ENCODE results near the gene AADACL4. TPM values are rescaled to one million over a fixed set of nuclear protein-coding genes. Genes with fewer than 3 reads are reported as not detected.

Gene AADACL4
- total and polyA plus RNA-seq, 2 of the 8 experiments (the other 6 are each of a cell fraction or from before 2014, with no cell fraction given), result 0.08 TPM; not detected in 1

DNA sequence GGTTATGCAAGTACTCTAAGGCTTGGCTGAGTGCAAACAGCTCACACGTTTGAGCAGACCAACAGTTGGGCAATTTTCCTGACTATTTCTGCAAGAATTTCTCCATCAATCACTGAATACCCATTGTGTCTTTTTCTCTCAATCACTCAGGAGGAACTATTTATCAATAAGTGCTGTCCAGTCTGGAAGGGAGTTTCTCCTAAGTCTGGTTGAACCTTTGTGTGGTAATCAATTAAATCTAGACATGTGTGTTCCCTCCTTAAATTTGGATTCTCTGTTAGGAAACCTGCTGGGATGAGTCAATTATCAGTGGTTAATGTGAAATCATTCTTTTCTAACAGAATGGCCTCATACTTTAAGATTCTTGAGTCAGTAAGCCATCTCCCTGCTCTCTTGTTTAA is 65.2 kb downstream of the AADACL4 start:
- H3K79me2 ChIP-seq (ENCODE audit: control insufficient read depth in 1 of 2, insufficient read depth in 2 of 2, low read length in 2 of 2), result no peaks in the 10 kb centered on the region
- WGBS, 2 experiments (ENCODE audit: extremely low coverage in 1 of 2, insufficient coverage in 1 of 2, insufficient read length in 1 of 2, insufficient replicate concordance in 2 of 2, low coverage in 1 of 2, low lambda C conversion rate in 2 of 2, missing lambda C conversion rate in 1 of 2), result 85% methylated on average over 1 of the region's 1 CpG; no CpG with 5 or more reads in 1 of the 2 experiments
- no peak overlapping the region for H2BK120ac ChIP-seq (replicated peaks; ENCODE audit: low read depth, low read length)
- H4K5ac ChIP-seq (ENCODE audit: insufficient read length, low read depth, low read length), result no peak overlapping the region
- H3K23me2 ChIP-seq (ENCODE audit: low read depth, low read length), result no peaks in the 10 kb centered on the region
- H2BK5ac ChIP-seq (ENCODE audit: low read depth, low read length), result no peak overlapping the region
- no peak overlapping the region for H2BK20ac ChIP-seq (ENCODE audit: low read length)
- DNase-seq (ENCODE audit: low read depth in 1 of 2, low spot score in 2 of 2) (no peak), FAIRE-seq (no peak)
- CTCF ChIA-PET (ENCODE audit: partially characterized antibody), result interaction anchor here (1.3 kb wide), 1 partner anchor 16 kb away, joined by 3 read pairs; no protein-coding TSS in a partner anchor
- no peak overlapping the region for H3K4ac ChIP-seq (replicated peaks; ENCODE audit: insufficient read length, low read depth, low read length)
- H3K18ac ChIP-seq (ENCODE audit: extremely low read depth, low read length), result no peak overlapping the region
- H3K4me1 ChIP-seq (replicated peaks in 1 of 4; ENCODE audit: control insufficient read depth in 3 of 4, insufficient read depth in 4 of 4, low read length in 3 of 4), result peaks cover 3 to 10% (median 6%) of the 10 kb centered on the region in 4 experiments
- H2AK5ac ChIP-seq (ENCODE audit: low read depth, low read length), result no peak overlapping the region
- no peak overlapping the region for H3K4me2 ChIP-seq (ENCODE audit: insufficient read depth in 1 of 2, low read depth in 2 of 2, low read length in 2 of 2)
- H3K27ac ChIP-seq (ENCODE audit: low read depth, low read length), result no peak overlapping the region
- no peak overlapping the region for H4K8ac ChIP-seq (ENCODE audit: extremely low read depth, insufficient read depth, low read length)
- H3K23ac ChIP-seq (ENCODE audit: insufficient read length), result no peak overlapping the region
- no peaks in the 10 kb centered on the region for H4K20me1 ChIP-seq (replicated peaks in 1 of 2; ENCODE audit: control insufficient read depth in 1 of 2, insufficient read depth in 2 of 2, low read length in 2 of 2)
- H3K79me1 ChIP-seq (ENCODE audit: low read depth, low read length), result no peaks in the 10 kb centered on the region
- no peak overlapping the region for H3K9ac ChIP-seq (replicated peaks in 1 of 4; ENCODE audit: extremely low read depth in 1 of 4, low read depth in 3 of 4, low read length in 3 of 4)
- no peaks in the 10 kb centered on the region for H3K27me3 ChIP-seq (replicated peaks in 1 of 4; ENCODE audit: control insufficient read depth in 3 of 4, extremely low read depth in 1 of 4, insufficient read depth in 3 of 4, low read length in 3 of 4)
- no peak overlapping the region for H3K14ac ChIP-seq (ENCODE audit: insufficient read length)
- no peak overlapping the region for H2AFZ ChIP-seq (ENCODE audit: low read length)
- no peaks in the 10 kb centered on the region for H3K36me3 ChIP-seq (ENCODE audit: control insufficient read depth in 2 of 4, insufficient read depth in 4 of 4, low read length in 3 of 4)
- no peaks in the 10 kb centered on the region for H3K9me3 ChIP-seq (ENCODE audit: insufficient read depth in 2 of 2, low read depth in 1 of 2, low read length in 1 of 2)
- no peak overlapping the region for H3K4me3 ChIP-seq (ENCODE audit: extremely low read depth in 1 of 4, insufficient read depth in 2 of 4, low read depth in 3 of 4, low read length in 4 of 4)
- H3K56ac ChIP-seq (replicated peaks; ENCODE audit: insufficient read length, low read depth, low read length), result no peak overlapping the region
- H2BK12ac ChIP-seq (ENCODE audit: low read depth, low read length), result no peak overlapping the region
- no peak overlapping the region for H4K91ac ChIP-seq (replicated peaks; ENCODE audit: insufficient read length, low read length)
- H2BK15ac ChIP-seq (ENCODE audit: low read length), result no peak overlapping the region
- POLR2A ChIA-PET (ENCODE audit: partially characterized antibody), result no interaction called here
- no peak for TF ChIP-seq ASH2L (IDR thresholded peaks at IDR 0.05; ENCODE audit: low read length)
- TF ChIP-seq, protein P1, sequence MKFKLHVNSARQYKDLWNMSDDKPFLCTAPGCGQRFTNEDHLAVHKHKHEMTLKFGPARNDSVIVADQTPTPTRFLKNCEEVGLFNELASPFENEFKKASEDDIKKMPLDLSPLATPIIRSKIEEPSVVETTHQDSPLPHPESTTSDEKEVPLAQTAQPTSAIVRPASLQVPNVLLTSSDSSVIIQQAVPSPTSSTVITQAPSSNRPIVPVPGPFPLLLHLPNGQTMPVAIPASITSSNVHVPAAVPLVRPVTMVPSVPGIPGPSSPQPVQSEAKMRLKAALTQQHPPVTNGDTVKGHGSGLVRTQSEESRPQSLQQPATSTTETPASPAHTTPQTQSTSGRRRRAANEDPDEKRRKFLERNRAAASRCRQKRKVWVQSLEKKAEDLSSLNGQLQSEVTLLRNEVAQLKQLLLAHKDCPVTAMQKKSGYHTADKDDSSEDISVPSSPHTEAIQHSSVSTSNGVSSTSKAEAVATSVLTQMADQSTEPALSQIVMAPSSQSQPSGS (IDR thresholded peaks at IDR 0.05; ENCODE audit: low read length), result no peak
- TF ChIP-seq CTBP2 (IDR thresholded peaks at IDR 0.05; ENCODE audit: borderline replicate concordance, insufficient read depth, insufficient read length, low read length), result no peak
- TF ChIP-seq, protein P2, sequence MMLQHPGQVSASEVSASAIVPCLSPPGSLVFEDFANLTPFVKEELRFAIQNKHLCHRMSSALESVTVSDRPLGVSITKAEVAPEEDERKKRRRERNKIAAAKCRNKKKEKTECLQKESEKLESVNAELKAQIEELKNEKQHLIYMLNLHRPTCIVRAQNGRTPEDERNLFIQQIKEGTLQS (IDR thresholded peaks at IDR 0.05; ENCODE audit: insufficient read depth, low read depth, low read length), result no peak
- no peak for TF ChIP-seq RNF2 (IDR thresholded peaks at IDR 0.05; ENCODE audit: borderline replicate concordance, low read depth, low read length, missing control alignments, poor library complexity, severe bottlenecking)
- no peak for TF ChIP-seq JUND (IDR thresholded peaks at IDR 0.05; ENCODE audit: low read length)
- TF ChIP-seq POU5F1 (IDR thresholded peaks at IDR 0.05; ENCODE audit: low read depth, low read length), result no peak
- no peak for TF ChIP-seq CBX8 (IDR thresholded peaks at IDR 0.05; ENCODE audit: borderline replicate concordance, low read depth, low read length)
- TF ChIP-seq GABPA (IDR thresholded peaks at IDR 0.05; ENCODE audit: borderline replicate concordance, insufficient read depth, low read length), result no peak
- no peak for TF ChIP-seq SAP30 (IDR thresholded peaks at IDR 0.05; ENCODE audit: insufficient read depth, insufficient replicate concordance, low read length)
- TF ChIP-seq FOSL1 (IDR thresholded peaks at IDR 0.05; ENCODE audit: insufficient read depth, low read depth, low read length), result no peak

Measured in H1 (cell line).